Activated naive CD4-positive, alpha-beta T cell treated with anti-CD3 and anti-CD28 coated beads for 36 hours (primary cell): ENCODE results near the gene TACR3. TPM values are rescaled to one million over a fixed set of nuclear protein-coding genes. Genes with fewer than 3 reads are reported as not detected.
"Not testable (repeated sequence)": the region's sequence is repeated elsewhere in the genome, so short reads cannot be mapped to it uniquely, and the experiment has no call there.

Experiments used
- CTCF ChIA-PET: fragments of 350-600 bp; sonication (Branson Sonifier 250); formaldehyde crosslinking; loops from one replicate; lab custom pipeline; 2021; ENCODE audit warnings: antibody characterized with exemption; lab: Charles Lee
- DNase-seq: peaks from one replicate; pipeline ENCODE4 v3.0.0-alpha.2; 2020
- H3K27ac Mint-ChIP-seq: one replicate; pipeline ENCODE4 v1.8.0; 2021; ENCODE audit warnings: mild to moderate bottlenecking, mixed read lengths
- H3K27me3 Mint-ChIP-seq: one replicate; pipeline ENCODE4 v1.8.0; 2021; ENCODE audit warnings: low read depth, mixed read lengths
- H3K36me3 Mint-ChIP-seq: one replicate; pipeline ENCODE4 v1.8.0; 2021; ENCODE audit warnings: low read depth, mixed read lengths
- H3K4me1 Mint-ChIP-seq: one replicate; pipeline ENCODE4 v1.8.0; 2021; ENCODE audit warnings: low read depth, mixed read lengths
- H3K4me3 Mint-ChIP-seq: one replicate; pipeline ENCODE4 v1.8.0; 2021; ENCODE audit warnings: mild to moderate bottlenecking, moderate library complexity, mixed read lengths
- H3K9me3 Mint-ChIP-seq: one replicate; pipeline ENCODE4 v1.8.0; 2021; ENCODE audit warnings: mixed read lengths
- intact Hi-C: fragments of 100-400 bp; cut with micrococcal nuclease; formaldehyde crosslinking; loops from one replicate; pipeline ENCODE4 v1.15.1; 2023
- total RNA-seq, 2 experiments: library from RNA; stranded (reverse); gene quantifications; one replicate each; pipeline ENCODE4 v1.2.3, GENCODE V29; 2021

The TACR3 gene, protein sequence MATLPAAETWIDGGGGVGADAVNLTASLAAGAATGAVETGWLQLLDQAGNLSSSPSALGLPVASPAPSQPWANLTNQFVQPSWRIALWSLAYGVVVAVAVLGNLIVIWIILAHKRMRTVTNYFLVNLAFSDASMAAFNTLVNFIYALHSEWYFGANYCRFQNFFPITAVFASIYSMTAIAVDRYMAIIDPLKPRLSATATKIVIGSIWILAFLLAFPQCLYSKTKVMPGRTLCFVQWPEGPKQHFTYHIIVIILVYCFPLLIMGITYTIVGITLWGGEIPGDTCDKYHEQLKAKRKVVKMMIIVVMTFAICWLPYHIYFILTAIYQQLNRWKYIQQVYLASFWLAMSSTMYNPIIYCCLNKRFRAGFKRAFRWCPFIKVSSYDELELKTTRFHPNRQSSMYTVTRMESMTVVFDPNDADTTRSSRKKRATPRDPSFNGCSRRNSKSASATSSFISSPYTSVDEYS
- total RNA-seq, result not detected

DNA sequence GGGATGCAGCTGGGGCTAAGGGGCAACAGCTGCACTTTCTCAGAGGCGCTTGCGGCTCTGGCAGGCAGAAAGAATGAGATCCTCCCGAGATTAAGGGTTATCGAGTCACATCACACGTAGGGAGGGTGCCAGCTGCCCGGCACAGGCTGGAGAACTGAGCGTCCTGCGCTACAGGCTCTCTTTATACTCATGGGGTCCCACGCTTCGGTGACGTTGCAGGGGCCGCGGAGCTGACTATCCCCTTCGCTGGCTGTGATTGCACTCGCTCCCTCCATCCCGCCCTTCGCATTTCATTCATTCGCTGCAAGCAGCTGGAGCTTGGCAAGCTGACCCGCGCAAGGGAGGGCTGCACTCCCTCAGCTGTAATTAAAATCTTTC lies at the start of gene TACR3:
TSS of gene TACR3 (minus strand) at position 156 of the 378 bp plus-strand sequence. CDS start 310 bp downstream, outside the sequence.
- no peak for DNase-seq
- Mint-ChIP-seq H3K36me3 (no peaks in the 10 kb centered on the region), H3K4me1 (no peaks in the 10 kb centered on the region), H3K9me3 (no peaks in the 10 kb centered on the region), H3K27me3 (peaks cover 5% of the 10 kb centered on the region), H3K27ac (no peak within 1 kb of the TSS), H3K4me3 (no peak within 1 kb of the TSS)
- intact Hi-C loops, result no loop called here
- CTCF ChIA-PET, result no interaction called here

- Mint-ChIP-seq H3K4me1 (no peaks in the 10 kb centered on the region), H3K36me3 (no peaks in the 10 kb centered on the region), H3K27ac (no peak overlapping the region), H3K9me3 (no peaks in the 10 kb centered on the region), H3K27me3 (no peaks in the 10 kb centered on the region), H3K4me3 (no peak overlapping the region)
- no peak for DNase-seq
- intact Hi-C loops, result no loop called here
- CTCF ChIA-PET, result no interaction called here
These were observed 37.8 kb upstream of the TACR3 start for GRCh38 chr4:103757631-103758030.

GRCh38 chr4:103756741-103757140 lies 37.0 kb upstream of the TACR3 start:
- no peak for DNase-seq
- CTCF ChIA-PET, result no interaction called here
- no peaks in the 10 kb centered on the region for H3K27me3 Mint-ChIP-seq
- no peak overlapping the region for H3K27ac Mint-ChIP-seq
- H3K36me3 Mint-ChIP-seq, result no peaks in the 10 kb centered on the region
- H3K4me1 Mint-ChIP-seq, result no peaks in the 10 kb centered on the region
- intact Hi-C loops, result no loop called here
- no peak overlapping the region for H3K4me3 Mint-ChIP-seq
- no peaks in the 10 kb centered on the region for H3K9me3 Mint-ChIP-seq

- H3K27ac Mint-ChIP-seq, result no peak overlapping the region
- H3K4me3 Mint-ChIP-seq, result no peak overlapping the region
- DNase-seq, result no peak
- intact Hi-C loops, result no loop called here
- no peaks in the 10 kb centered on the region for H3K9me3 Mint-ChIP-seq
- no peaks in the 10 kb centered on the region for H3K36me3 Mint-ChIP-seq
- no peaks in the 10 kb centered on the region for H3K27me3 Mint-ChIP-seq
- no peaks in the 10 kb centered on the region for H3K4me1 Mint-ChIP-seq
- CTCF ChIA-PET, result no interaction called here
These were observed 35.1 kb upstream of the TACR3 start for GRCh38 chr4:103754844-103755243.

- intact Hi-C loops, result no loop called here
- no peaks in the 10 kb centered on the region for H3K9me3 Mint-ChIP-seq
- H3K36me3 Mint-ChIP-seq, result no peaks in the 10 kb centered on the region
- H3K4me1 Mint-ChIP-seq, result no peaks in the 10 kb centered on the region
- H3K27ac Mint-ChIP-seq, result no peak overlapping the region
- CTCF ChIA-PET, result no interaction called here
- no peaks in the 10 kb centered on the region for H3K27me3 Mint-ChIP-seq
- no peak for DNase-seq
- no peak overlapping the region for H3K4me3 Mint-ChIP-seq
These were observed 34.3 kb upstream of the TACR3 start for GRCh38 chr4:103753868-103754653.

DNA sequence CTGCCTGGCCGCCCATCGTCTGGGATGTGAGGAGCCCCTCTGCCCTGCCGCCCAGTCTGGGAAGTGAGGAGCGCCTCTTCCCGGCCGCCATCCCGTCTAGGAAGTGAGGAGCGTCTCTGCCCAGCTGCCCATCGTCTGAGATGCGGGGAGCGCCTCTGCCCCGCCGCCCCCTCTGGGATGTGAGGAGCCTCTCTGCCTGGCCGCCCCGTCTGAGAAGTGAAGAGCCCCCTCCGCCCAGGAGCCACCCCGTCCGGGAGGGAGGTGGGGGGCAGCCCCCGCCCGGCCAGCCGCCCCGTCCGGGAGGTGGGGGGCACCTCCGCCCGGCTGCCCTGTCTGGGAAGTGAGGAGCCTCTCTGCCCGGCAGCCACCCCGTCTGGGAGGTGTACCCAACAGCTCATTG lies 3.4 kb upstream of the TACR3 start:
- CTCF ChIA-PET, result not testable (repeated sequence)

GRCh38 chr4:103721251-103721650 lies 1.5 kb upstream of the TACR3 start:
- Mint-ChIP-seq H3K4me1 (no peaks in the 10 kb centered on the region), H3K4me3 (no peak overlapping the region), H3K9me3 (no peaks in the 10 kb centered on the region), H3K27me3 (peaks cover 5% of the 10 kb centered on the region), H3K36me3 (no peaks in the 10 kb centered on the region), H3K27ac (no peak overlapping the region)
- intact Hi-C loops, result no loop called here
- CTCF ChIA-PET, result no interaction called here
- no peak for DNase-seq

More for the DNA sequence above, 3.4 kb upstream of the TACR3 start:
- intact Hi-C loops, H3K27me3 Mint-ChIP-seq, H3K4me3 Mint-ChIP-seq, H3K27ac Mint-ChIP-seq, H3K9me3 Mint-ChIP-seq, H3K4me1 Mint-ChIP-seq, H3K36me3 Mint-ChIP-seq, DNase-seq: not testable (repeated sequence)

GRCh38 chr4:103720661-103721060 lies 876 bp upstream of the TACR3 start:
- H3K27me3 Mint-ChIP-seq, result peaks cover 5% of the 10 kb centered on the region
- no peak overlapping the region for H3K4me3 Mint-ChIP-seq
- no peaks in the 10 kb centered on the region for H3K9me3 Mint-ChIP-seq
- H3K36me3 Mint-ChIP-seq, result no peaks in the 10 kb centered on the region
- CTCF ChIA-PET, result no interaction called here
- intact Hi-C loops, result no loop called here
- no peak for DNase-seq
- H3K4me1 Mint-ChIP-seq, result no peaks in the 10 kb centered on the region
- no peak overlapping the region for H3K27ac Mint-ChIP-seq

DNA sequence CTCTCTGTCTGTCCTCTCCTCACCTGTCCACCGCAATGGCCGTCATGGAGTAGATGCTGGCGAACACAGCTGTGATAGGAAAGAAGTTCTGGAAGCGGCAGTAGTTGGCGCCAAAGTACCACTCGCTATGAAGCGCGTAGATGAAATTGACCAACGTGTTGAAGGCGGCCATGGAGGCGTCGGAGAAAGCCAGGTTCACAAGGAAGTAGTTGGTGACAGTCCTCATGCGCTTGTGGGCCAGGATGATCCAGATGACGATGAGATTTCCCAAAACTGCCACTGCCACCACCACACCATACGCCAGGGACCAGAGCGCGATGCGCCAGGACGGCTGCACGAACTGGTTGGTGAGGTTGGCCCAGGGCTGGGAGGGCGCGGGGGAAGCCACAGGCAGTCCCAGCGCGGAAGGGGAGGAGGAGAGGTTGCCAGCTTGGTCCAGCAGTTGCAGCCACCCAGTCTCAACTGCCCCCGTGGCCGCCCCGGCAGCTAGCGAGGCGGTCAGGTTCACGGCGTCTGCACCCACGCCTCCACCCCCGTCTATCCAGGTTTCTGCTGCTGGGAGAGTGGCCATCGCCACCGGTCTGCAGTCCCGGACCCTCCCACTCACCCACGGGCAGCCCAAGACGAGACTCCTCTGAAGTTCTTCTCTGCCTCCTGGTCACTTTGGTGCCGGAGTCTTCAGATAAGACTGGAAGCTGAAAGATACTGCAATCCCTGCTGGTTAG lies 518 bp downstream of the TACR3 start:
- DNase-seq, result no peak
- Mint-ChIP-seq H3K27ac (no peak overlapping the region), H3K9me3 (no peaks in the 10 kb centered on the region), H3K4me1 (no peaks in the 10 kb centered on the region), H3K4me3 (no peak overlapping the region), H3K27me3 (peaks cover 5% of the 10 kb centered on the region), H3K36me3 (no peaks in the 10 kb centered on the region)
- CTCF ChIA-PET, result no interaction called here
- intact Hi-C loops, result no loop called here

DNA sequence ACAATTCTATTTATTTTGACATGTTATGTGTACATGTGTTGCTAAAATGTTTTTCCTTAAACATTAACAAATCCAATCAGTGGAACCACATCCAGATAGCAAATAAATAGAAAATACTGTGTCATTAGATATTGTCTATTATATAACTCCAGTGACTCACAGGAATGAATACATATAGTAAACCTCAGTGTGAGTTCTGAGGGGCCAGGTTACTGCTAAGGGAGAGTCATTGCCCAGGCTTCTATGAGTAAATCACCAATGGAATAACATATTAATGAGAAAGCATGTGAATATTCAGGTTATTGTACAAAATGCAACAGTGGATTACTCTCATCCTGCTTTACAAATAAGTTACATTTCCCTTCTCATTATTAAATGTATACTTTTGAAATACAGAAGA lies 27.2 kb downstream of the TACR3 start:
- no peak overlapping the region for H3K27ac Mint-ChIP-seq
- CTCF ChIA-PET, result no interaction called here
- no peaks in the 10 kb centered on the region for H3K4me1 Mint-ChIP-seq
- no peak overlapping the region for H3K4me3 Mint-ChIP-seq
- intact Hi-C loops, result no loop called here
- H3K27me3 Mint-ChIP-seq, result no peaks in the 10 kb centered on the region
- DNase-seq, result no peak
- H3K9me3 Mint-ChIP-seq, result peaks cover 2% of the 10 kb centered on the region
- no peaks in the 10 kb centered on the region for H3K36me3 Mint-ChIP-seq

- intact Hi-C loops, result no loop called here
- no peaks in the 10 kb centered on the region for H3K4me1 Mint-ChIP-seq
- no peaks in the 10 kb centered on the region for H3K36me3 Mint-ChIP-seq
- H3K9me3 Mint-ChIP-seq, result peaks cover 4% of the 10 kb centered on the region
- no peak overlapping the region for H3K27ac Mint-ChIP-seq
- no peak for DNase-seq
- H3K27me3 Mint-ChIP-seq, result no peaks in the 10 kb centered on the region
- CTCF ChIA-PET, result interaction anchor here (0.7 kb wide), 1 partner anchor 202 kb away, joined by 3 read pairs; no protein-coding TSS in a partner anchor
- no peak overlapping the region for H3K4me3 Mint-ChIP-seq
These were observed 45.8 kb downstream of the TACR3 start for GRCh38 chr4:103673983-103674382.

DNA sequence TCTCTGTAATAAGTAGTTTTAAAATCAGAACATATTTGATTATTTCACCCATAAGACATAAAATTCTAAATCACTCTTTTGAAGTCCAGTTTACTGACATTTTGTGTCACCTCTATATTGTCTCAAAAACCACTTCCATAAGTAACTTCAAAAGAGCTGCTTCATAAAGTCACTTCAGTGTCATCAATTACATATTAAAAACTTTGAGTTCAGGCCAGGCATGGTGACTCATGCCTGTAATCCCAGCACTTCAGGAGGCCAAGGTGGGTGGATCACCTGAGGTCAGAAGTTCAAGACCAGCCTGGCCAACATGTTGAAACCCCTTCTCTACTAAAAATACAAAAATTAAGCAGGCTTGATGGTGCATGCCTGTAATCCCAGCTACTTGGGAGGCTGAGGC lies 53.0 kb downstream of the TACR3 start:
- CTCF ChIA-PET, intact Hi-C loops, DNase-seq, H3K4me3 Mint-ChIP-seq, H3K27me3 Mint-ChIP-seq, H3K36me3 Mint-ChIP-seq, H3K4me1 Mint-ChIP-seq, H3K9me3 Mint-ChIP-seq, H3K27ac Mint-ChIP-seq: not testable (repeated sequence)
